NCI-H1694 treated with DMSO at 0.1 percent for 48 hours (cell line): Measurements from ENCODE around the gene ACSM4.

Experiments used
- DNase-seq: peaks from one replicate; lab custom pipeline; 2025; lab: John Stamatoyannopoulos, UW

The ACSM4 gene

GRCh38 chr12:7339675-7340074, 35.8 kb downstream of the ACSM4 start:
- no peak for DNase-seq

- DNase-seq: no peak
Measured at GRCh38 chr12:7344833-7345606, 41.1 kb downstream of the ACSM4 start.

- no peak for DNase-seq
Measured at GRCh38 chr12:7346551-7347225, 42.8 kb downstream of the ACSM4 start.

- no peak for DNase-seq
Measured at GRCh38 chr12:7349418-7349817, 45.5 kb downstream of the ACSM4 start.

- no peak for DNase-seq
Measured at GRCh38 chr12:7351177-7351576, 47.3 kb downstream of the ACSM4 start.

- no peak for DNase-seq
Measured at GRCh38 chr12:7352661-7353060, 48.8 kb downstream of the ACSM4 start.

- DNase-seq: no peak
Measured at GRCh38 chr12:7354529-7354928, 50.7 kb downstream of the ACSM4 start.

GRCh38 chr12:7361265-7361664, 57.4 kb downstream of the ACSM4 start:
- no peak for DNase-seq

GRCh38 chr12:7362734-7363133, 58.9 kb downstream of the ACSM4 start:
- no peak for DNase-seq

- DNase-seq: no peak
Measured at GRCh38 chr12:7369274-7369729, 65.4 kb downstream of the ACSM4 start.

- peak; percentile 99 for DNase-seq
Measured at GRCh38 chr12:7373226-7373625, 69.4 kb downstream of the ACSM4 start.

- peak; percentile 66 for DNase-seq
Measured at GRCh38 chr12:7374423-7375144, 70.7 kb downstream of the ACSM4 start.

- DNase-seq: no peak
Measured at GRCh38 chr12:7375145-7375543, 71.3 kb downstream of the ACSM4 start.

GRCh38 chr12:7376196-7376595, 72.3 kb downstream of the ACSM4 start:
- no peak for DNase-seq
